OCI-LY3 (cell line): ENCODE data around the gene FANCC.

Experiments used
- H2AFZ ChIP-seq: fragments of 200-600, 300-600 bp; shearing (Covaris generic); 2 replicates; pipeline ENCODE4 v1.6.0; 2014; ENCODE audit warnings: antibody characterized with exemption, low read depth, low read length
- H3K27ac ChIP-seq: fragments of 200-600, 300-600 bp; sonication (generic); 2 replicates; pipeline ENCODE4 v1.5.1; 2014; ENCODE audit warnings: mild to moderate bottlenecking, low read length, moderate library complexity, mixed read lengths
- H3K27me3 ChIP-seq: fragments of 200-600, 300-600 bp; sonication (generic); 2 replicates; pipeline ENCODE4 v1.6.1; 2014; ENCODE audit warnings: low read depth, low read length, mixed read lengths
- H3K36me3 ChIP-seq: fragments of 200-600, 300-600 bp; sonication (generic); replicated peaks from 2 replicates; pipeline ENCODE3; 2014; ENCODE audit warnings: low read depth, low read length, mixed read lengths
- H3K4me1 ChIP-seq: fragments of 300-600, 200-600 bp; sonication (generic); 2 replicates; pipeline ENCODE4 v1.6.1; 2014; ENCODE audit warnings: low read length, mixed read lengths
- H3K4me2 ChIP-seq: fragments of 200-600, 300-600 bp; sonication (generic); 2 replicates; pipeline ENCODE4 v1.6.1; 2014; ENCODE audit warnings: low read length, mixed read lengths
- H3K4me3 ChIP-seq: fragments of 300-600, 200-600 bp; sonication (generic); 2 replicates; pipeline ENCODE4 v1.5.1; 2014; ENCODE audit warnings: antibody characterized with exemption, mild to moderate bottlenecking, low read length, moderate library complexity
- H3K79me2 ChIP-seq: fragments of 300-600, 200-600 bp; shearing (Covaris generic); 2 replicates; pipeline ENCODE4 v1.6.1; 2014; ENCODE audit warnings: mild to moderate bottlenecking, low read length, mixed read lengths
- H3K9ac ChIP-seq: fragments of 300-600, 200-600 bp; shearing (Covaris generic); 2 replicates; pipeline ENCODE4 v1.6.0; 2014; ENCODE audit warnings: mild to moderate bottlenecking, low read length, moderate library complexity
- H3K9me3 ChIP-seq: fragments of 200-600, 300-600 bp; shearing (Covaris generic); 2 replicates; pipeline ENCODE4 v1.6.1; 2014; ENCODE audit warnings: low read length, mixed read lengths; ENCODE audit not compliant: insufficient read depth
- H4K20me1 ChIP-seq: fragments of 200-600, 300-600 bp; sonication (generic); 2 replicates; pipeline ENCODE4 v1.6.1; 2016; ENCODE audit warnings: low read length, mixed read lengths; ENCODE audit not compliant: insufficient read depth
- CTCF ChIP-seq: fragments of 200-600, 300-600 bp; sonication (generic); IDR thresholded peaks from 2 replicates; pipeline ENCODE4 v1.5.1; 2014; ENCODE audit warnings: antibody characterized with exemption, low read length, low read depth
- EZH2phosphoT487 ChIP-seq: fragments of 200-600 bp; shearing (Covaris generic); IDR thresholded peaks from 2 replicates; pipeline ENCODE4 v1.6.1; 2018; ENCODE audit warnings: antibody characterized with exemption, mixed run types, low read depth

Gene FANCC

GRCh38 chr9:95242613-95243012 is 74.9 kb downstream of the FANCC start:
- Histone ChIP-seq H3K27ac (no peak overlapping the region), H3K4me1 (no peaks in the 10 kb centered on the region), H3K79me2 (no peaks in the 10 kb centered on the region), H3K4me2 (no peak overlapping the region), H3K27me3 (no peaks in the 10 kb centered on the region), H4K20me1 (no peaks in the 10 kb centered on the region), H3K9me3 (no peaks in the 10 kb centered on the region), H3K4me3 (no peak overlapping the region), H2AFZ (no peak overlapping the region), H3K36me3 (no peaks in the 10 kb centered on the region), H3K9ac (no peak overlapping the region)
- no peak for TF ChIP-seq CTCF
- TF ChIP-seq EZH2phosphoT487 = no peak

DNA sequence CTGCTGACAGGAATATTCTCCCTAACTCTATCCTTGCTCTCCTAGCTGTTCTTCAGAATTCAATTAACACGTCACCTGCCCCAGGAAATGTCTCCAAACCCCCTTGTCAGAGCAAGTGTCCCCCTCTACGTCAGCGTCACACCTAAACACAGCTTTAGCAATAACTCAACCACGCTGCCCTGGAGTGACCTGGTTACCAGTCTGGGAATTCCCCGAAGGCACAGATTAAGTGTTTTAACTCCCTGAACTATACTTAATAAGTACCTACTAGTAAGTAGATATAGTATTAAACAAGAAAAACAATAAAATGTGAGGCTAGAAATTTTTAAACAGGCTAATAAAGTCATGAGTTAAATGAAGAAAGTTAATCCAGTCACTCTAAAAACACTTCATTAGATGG is 78.4 kb downstream of the FANCC start:
- no peaks in the 10 kb centered on the region for H3K4me1 ChIP-seq
- H3K4me3 ChIP-seq = no peak overlapping the region
- no peak overlapping the region for H3K27ac ChIP-seq
- no peak overlapping the region for H3K4me2 ChIP-seq
- no peaks in the 10 kb centered on the region for H4K20me1 ChIP-seq
- H3K9ac ChIP-seq = no peak overlapping the region
- H3K36me3 ChIP-seq = no peaks in the 10 kb centered on the region
- no peaks in the 10 kb centered on the region for H3K9me3 ChIP-seq
- no peaks in the 10 kb centered on the region for H3K79me2 ChIP-seq
- no peak overlapping the region for H2AFZ ChIP-seq
- TF ChIP-seq EZH2phosphoT487 = no peak
- no peak for TF ChIP-seq CTCF
- no peaks in the 10 kb centered on the region for H3K27me3 ChIP-seq

- no peak overlapping the region for H3K9ac ChIP-seq
- no peak overlapping the region for H2AFZ ChIP-seq
- H3K4me2 ChIP-seq = no peak overlapping the region
- H3K4me3 ChIP-seq = no peak overlapping the region
- H3K79me2 ChIP-seq = no peaks in the 10 kb centered on the region
- H3K27me3 ChIP-seq = no peaks in the 10 kb centered on the region
- H3K4me1 ChIP-seq = no peaks in the 10 kb centered on the region
- H3K36me3 ChIP-seq = no peaks in the 10 kb centered on the region
- TF ChIP-seq EZH2phosphoT487 (no peak), CTCF (no peak)
- no peaks in the 10 kb centered on the region for H4K20me1 ChIP-seq
- H3K27ac ChIP-seq = no peak overlapping the region
- H3K9me3 ChIP-seq = no peaks in the 10 kb centered on the region
Observed at GRCh38 chr9:95237336-95237735, 80.2 kb downstream of the FANCC start.

DNA sequence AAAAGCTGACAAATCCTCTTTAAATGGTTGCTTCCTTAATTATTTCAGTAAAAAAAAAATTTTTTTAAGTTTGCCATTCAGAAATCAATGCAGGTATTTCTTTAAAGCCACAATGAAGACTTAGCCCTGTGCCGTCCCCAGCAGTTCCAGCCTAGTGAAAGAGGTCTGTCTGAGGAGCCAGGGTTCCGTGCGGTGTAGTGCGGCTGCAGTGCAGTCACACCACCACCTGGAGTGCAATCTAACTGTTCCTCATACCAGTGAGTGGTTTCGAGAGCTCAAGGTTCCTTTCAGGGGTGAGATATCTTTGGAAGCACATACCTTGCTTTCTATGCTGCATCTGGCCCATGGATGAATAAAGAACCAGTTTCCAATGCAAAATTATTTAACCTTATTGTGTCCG is 87.5 kb downstream of the FANCC start:
- TF ChIP-seq CTCF (no peak), EZH2phosphoT487 (no peak)
- no peaks in the 10 kb centered on the region for H3K36me3 ChIP-seq
- H2AFZ ChIP-seq = no peak overlapping the region
- no peaks in the 10 kb centered on the region for H3K9me3 ChIP-seq
- no peak overlapping the region for H3K4me2 ChIP-seq
- H3K27ac ChIP-seq = no peak overlapping the region
- H3K79me2 ChIP-seq = no peaks in the 10 kb centered on the region
- no peak overlapping the region for H3K4me3 ChIP-seq
- H3K27me3 ChIP-seq = no peaks in the 10 kb centered on the region
- peaks cover 5% of the 10 kb centered on the region for H3K4me1 ChIP-seq
- no peaks in the 10 kb centered on the region for H4K20me1 ChIP-seq
- H3K9ac ChIP-seq = no peak overlapping the region
